Measurements from ENCODE around the gene NES.

The NES gene

DNA sequence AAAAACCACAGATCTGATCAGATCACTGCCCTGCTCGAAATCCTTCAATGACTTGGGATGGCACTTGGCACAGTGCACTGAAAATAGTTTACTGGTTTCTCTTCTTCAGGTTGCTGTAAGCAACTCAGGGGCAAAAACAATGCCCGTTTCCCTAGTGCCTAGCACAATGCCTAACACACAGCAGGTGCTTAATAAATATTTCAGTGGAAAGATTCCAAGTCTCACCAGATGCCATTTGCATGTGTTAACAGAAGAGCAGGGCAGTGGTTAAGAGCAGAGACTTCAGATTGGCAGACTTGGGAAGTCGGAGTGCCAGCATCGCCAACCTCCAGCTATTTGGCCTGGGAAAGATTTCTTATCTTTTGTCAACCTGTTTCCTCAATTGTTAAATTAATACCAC is 40.1 kb upstream of the NES start:
- H3K4me3 ChIP-seq (ENCODE audit: low read depth, low read length): no peak overlapping the region
- peaks cover 3 to 35% of the 10 kb centered on the region in 2 experiments; a peak in 2 of 3 replicates for H3K36me3 ChIP-seq (ENCODE audit: control insufficient read depth in 2 of 2, insufficient read depth in 1 of 2, low read length in 2 of 2)
- ChIA-PET POLR2A (no interaction called here), CTCF (interaction anchor here (0.6 to 7.1 kb wide), 8 partner anchors 9 to 103 kb away, joined by 3 to 112 read pairs (median 3); partner anchors contain the start of genes CRABP2, HAPLN2 and METTL25B)
- no peaks in the 10 kb centered on the region for H3K9me3 ChIP-seq (ENCODE audit: control insufficient read depth, insufficient read depth, low read depth, low read length)
- H3K4me1 ChIP-seq (ENCODE audit: control insufficient read depth, insufficient read depth, low read length): no peaks in the 10 kb centered on the region
- TF ChIP-seq ZNF791 (tag by site-specific recombination; IDR thresholded peaks at IDR 0.05): no peak
- no peak for TF ChIP-seq SETDB1 (IDR thresholded peaks at IDR 0.05; ENCODE audit: insufficient read length, low read length)
- TF ChIP-seq ZNF596 (tag by site-specific recombination; IDR thresholded peaks at IDR 0.05): no peak
- TF ChIP-seq ZNF626 (tag by site-specific recombination; IDR thresholded peaks at IDR 0.05): no peak
- no peak for TF ChIP-seq ZNF2 (tag by site-specific recombination; IDR thresholded peaks at IDR 0.05)
- no peak overlapping the region for H3K27ac ChIP-seq (ENCODE audit: extremely low read depth, low read depth, low read length)

GRCh38 chr1:156714830-156715229 is 37.6 kb upstream of the NES start:
- no peaks in the 10 kb centered on the region for H3K4me1 ChIP-seq (ENCODE audit: control insufficient read depth, insufficient read depth, low read length)
- peaks cover 0 to 13% of the 10 kb centered on the region in 2 experiments; a peak in 2 of 3 replicates for H3K36me3 ChIP-seq (ENCODE audit: control insufficient read depth in 2 of 2, insufficient read depth in 1 of 2, low read length in 2 of 2)
- no peaks in the 10 kb centered on the region for H3K9me3 ChIP-seq (ENCODE audit: control insufficient read depth, insufficient read depth, low read depth, low read length)
- no peak overlapping the region for H3K27ac ChIP-seq (ENCODE audit: extremely low read depth, low read depth, low read length)
- TF ChIP-seq ZNF560 (tag by site-specific recombination; IDR thresholded peaks at IDR 0.05; ENCODE audit: borderline replicate concordance): no peak
- peak; percentile 98 for TF ChIP-seq ZNF449 (tag by site-specific recombination; IDR thresholded peaks at IDR 0.05)
- TF ChIP-seq ZNF362 (tag by site-specific recombination; IDR thresholded peaks at IDR 0.05): no peak
- no peak for TF ChIP-seq ZNF274 (IDR thresholded peaks at IDR 0.05; ENCODE audit: low read length)
- TF ChIP-seq ZNF274 (tag by site-specific recombination; IDR thresholded peaks at IDR 0.05; ENCODE audit: borderline replicate concordance): no peak
- no peak overlapping the region for H3K4me3 ChIP-seq (ENCODE audit: low read depth, low read length)
- ChIA-PET CTCF (interaction anchor here (0.6 to 20.2 kb wide), 8 partner anchors 9 to 87 kb away, joined by 4 to 579 read pairs (median 10); partner anchors contain the start of genes CRABP2 and METTL25B), POLR2A (interaction anchor here (2.4 kb wide), 1 partner anchor 25 kb away, joined by 11 read pairs; no protein-coding TSS in a partner anchor)

- Histone ChIP-seq H3K9me3 (ENCODE audit: control insufficient read depth, insufficient read depth, low read depth, low read length) (no peaks in the 10 kb centered on the region), H3K36me3 (ENCODE audit: control insufficient read depth in 2 of 2, insufficient read depth in 1 of 2, low read length in 2 of 2) (peaks cover 0 to 6% of the 10 kb centered on the region in 2 experiments; a peak in 1 of 3 replicates), H3K27ac (ENCODE audit: extremely low read depth, low read depth, low read length) (no peak overlapping the region), H3K4me1 (ENCODE audit: control insufficient read depth, insufficient read depth, low read length) (peaks cover 3% of the 10 kb centered on the region; the same call in 1 of the 2 replicates), H3K4me3 (ENCODE audit: low read depth, low read length) (no peak overlapping the region)
- ChIA-PET POLR2A (interaction anchor here (0.8 kb wide), 1 partner anchor 16 kb away, joined by 3 read pairs; the partner anchor contains the start of genes ISG20L2 and METTL25B), CTCF (interaction anchor here (0.6 to 20.2 kb wide), 10 partner anchors 9 to 310 kb away, joined by 3 to 579 read pairs (median 5); partner anchors contain the start of gene METTL25B)
- peak; percentile 12; the same call in 1 of the 2 replicates for TF ChIP-seq KLF1 (tag by site-specific recombination; IDR thresholded peaks at IDR 0.05)
- TF ChIP-seq ZNF76 (tag by site-specific recombination; IDR thresholded peaks at IDR 0.05; ENCODE audit: borderline replicate concordance, low read depth): no peak
These were observed 35.4 kb upstream of the NES start for GRCh38 chr1:156712626-156713025.

- Histone ChIP-seq H3K4me3 (ENCODE audit: low read depth, low read length) (no peak overlapping the region), H3K9me3 (ENCODE audit: control insufficient read depth, insufficient read depth, low read depth, low read length) (no peaks in the 10 kb centered on the region), H3K36me3 (ENCODE audit: control insufficient read depth in 2 of 2, insufficient read depth in 1 of 2, low read length in 2 of 2) (peaks cover 0 to 6% of the 10 kb centered on the region in 2 experiments; a peak in 1 of 3 replicates), H3K4me1 (ENCODE audit: control insufficient read depth, insufficient read depth, low read length) (peaks cover 3% of the 10 kb centered on the region; the same call in 1 of the 2 replicates), H3K27ac (ENCODE audit: extremely low read depth, low read depth, low read length) (no peak overlapping the region)
- TF ChIP-seq EGR2 (tag by site-specific recombination; IDR thresholded peaks at IDR 0.05; ENCODE audit: low read depth) (no peak), IKZF3 (tag by site-specific recombination; IDR thresholded peaks at IDR 0.05) (0 out of 2 replicates have a peak, but pooled peaks have one; percentile 53)
- CTCF ChIA-PET: interaction anchor here (0.6 to 20.2 kb wide), 7 partner anchors 14 to 179 kb away, joined by 3 to 579 read pairs (median 6); partner anchors contain the start of genes METTL25B and MRPL24
- POLR2A ChIA-PET: interaction anchor here (1.2 kb wide), 1 partner anchor 17 kb away, joined by 6 read pairs; the partner anchor contains the start of genes ISG20L2 and METTL25B
These were observed 34.0 kb upstream of the NES start for GRCh38 chr1:156711011-156711817.

All from HEK293 (cell line).